Loucy (cell line): ENCODE results near the gene THAP7.

ENCODE experiments used
- H2AFZ ChIP-seq: fragments of 200-600 bp; sonication (generic); 2 replicates; pipeline ENCODE4 v1.6.0; 2016; ENCODE audit warnings: antibody characterized with exemption, mild to moderate bottlenecking, low read length, moderate library complexity
- H3F3A ChIP-seq: fragments of 200-600 bp; 2 replicates; pipeline ENCODE4 v1.6.0; 2016; ENCODE audit warnings: antibody characterized with exemption, low read depth, mild to moderate bottlenecking
- H3K27me3 ChIP-seq: fragments of 200-600 bp; sonication (generic); 2 replicates; pipeline ENCODE4 v1.6.1; 2014; ENCODE audit warnings: low read length, mild to moderate bottlenecking; ENCODE audit not compliant: insufficient read depth, poor library complexity, severe bottlenecking
- H3K36me3 ChIP-seq: fragments of 200-600 bp; sonication (generic); 2 replicates; pipeline ENCODE4 v1.6.1; 2016; ENCODE audit warnings: low read length; ENCODE audit not compliant: insufficient read depth
- H3K4me1 ChIP-seq: fragments of 200-600 bp; sonication (generic); 2 replicates; pipeline ENCODE4 v1.5.1; 2014; ENCODE audit warnings: low read length, mild to moderate bottlenecking; ENCODE audit not compliant: insufficient read depth, poor library complexity, severe bottlenecking
- H3K4me2 ChIP-seq: fragments of 200-600 bp; sonication (generic); 2 replicates; pipeline ENCODE4 v1.6.0; 2014; ENCODE audit warnings: antibody characterized with exemption, low read length, low read depth, mild to moderate bottlenecking; ENCODE audit not compliant: poor library complexity, severe bottlenecking
- H3K4me3 ChIP-seq: fragments of 200-600 bp; sonication (generic); 2 replicates; pipeline ENCODE4 v1.5.1; 2014; ENCODE audit warnings: low read length, mild to moderate bottlenecking, mixed read lengths; ENCODE audit not compliant: poor library complexity, severe bottlenecking
- H3K79me2 ChIP-seq: fragments of 200-600 bp; sonication (generic); 2 replicates; pipeline ENCODE4 v1.6.1; 2014; ENCODE audit warnings: low read length; ENCODE audit not compliant: insufficient read depth
- H3K9ac ChIP-seq: fragments of 200-600 bp; sonication (generic); 2 replicates; pipeline ENCODE4 v1.6.0; 2014; ENCODE audit warnings: mild to moderate bottlenecking, low read depth, low read length, moderate library complexity; ENCODE audit not compliant: poor library complexity, severe bottlenecking
- H3K9me2 ChIP-seq: fragments of 200-600 bp; sonication (generic); replicated peaks from 2 replicates; pipeline ENCODE4 v1.6.1; 2016; ENCODE audit warnings: low read depth, low read length, mixed read lengths
- H3K9me3 ChIP-seq: fragments of 200-600 bp; sonication (generic); 2 replicates; pipeline ENCODE4 v1.6.1; 2014; ENCODE audit warnings: mild to moderate bottlenecking, antibody characterized with exemption, low read length, low read depth; ENCODE audit not compliant: insufficient read depth
- H4K20me1 ChIP-seq: fragments of 200-600 bp; sonication (generic); 2 replicates; pipeline ENCODE4 v1.6.0; 2014; ENCODE audit warnings: antibody characterized with exemption, low read length, mild to moderate bottlenecking; ENCODE audit not compliant: insufficient read depth, poor library complexity, severe bottlenecking
- EZH2phosphoT487 ChIP-seq: fragments of 200-600 bp; IDR thresholded peaks from 2 replicates; pipeline ENCODE4 v1.6.1; 2018; ENCODE audit warnings: antibody characterized with exemption, mild to moderate bottlenecking, moderate library complexity, borderline replicate concordance
- TF ChIP-seq, protein P1 (sequence below): fragments of 200-600 bp; sonication (generic); conservative IDR thresholded peaks from 2 replicates; pipeline ENCODE4 v1.5.1; 2014; ENCODE audit warnings: mild to moderate bottlenecking, antibody characterized with exemption, low read length

The THAP7 gene

GRCh38 chr22:20966883-20967696, 34.8 kb downstream of the THAP7 start, which contains the start of gene AIFM3:
AIFM3 (plus strand) TSS chr22:20967255; CDS start chr22:20967945, 690 bp downstream.
- H3K36me3 ChIP-seq = no peaks in the 10 kb centered on the region
- H3K27me3 ChIP-seq = no peaks in the 10 kb centered on the region
- H3K4me3 ChIP-seq = no peak within 1 kb of the TSS

GRCh38 chr22:20965888-20966855, 35.7 kb downstream of the THAP7 start:
- Histone ChIP-seq H3K27me3 (no peaks in the 10 kb centered on the region), H3F3A (no peaks in the 10 kb centered on the region), H3K9me3 (no peaks in the 10 kb centered on the region), H3K9me2 (no peaks in the 10 kb centered on the region), H3K9ac (no peak overlapping the region), H4K20me1 (no peaks in the 10 kb centered on the region), H2AFZ (no peak overlapping the region), H3K4me2 (no peak overlapping the region), H3K4me1 (peaks cover 5% of the 10 kb centered on the region), H3K79me2 (no peaks in the 10 kb centered on the region), H3K4me3 (no peak overlapping the region), H3K36me3 (no peaks in the 10 kb centered on the region)
- no peak for TF ChIP-seq EZH2phosphoT487
- TF ChIP-seq, protein P1, sequence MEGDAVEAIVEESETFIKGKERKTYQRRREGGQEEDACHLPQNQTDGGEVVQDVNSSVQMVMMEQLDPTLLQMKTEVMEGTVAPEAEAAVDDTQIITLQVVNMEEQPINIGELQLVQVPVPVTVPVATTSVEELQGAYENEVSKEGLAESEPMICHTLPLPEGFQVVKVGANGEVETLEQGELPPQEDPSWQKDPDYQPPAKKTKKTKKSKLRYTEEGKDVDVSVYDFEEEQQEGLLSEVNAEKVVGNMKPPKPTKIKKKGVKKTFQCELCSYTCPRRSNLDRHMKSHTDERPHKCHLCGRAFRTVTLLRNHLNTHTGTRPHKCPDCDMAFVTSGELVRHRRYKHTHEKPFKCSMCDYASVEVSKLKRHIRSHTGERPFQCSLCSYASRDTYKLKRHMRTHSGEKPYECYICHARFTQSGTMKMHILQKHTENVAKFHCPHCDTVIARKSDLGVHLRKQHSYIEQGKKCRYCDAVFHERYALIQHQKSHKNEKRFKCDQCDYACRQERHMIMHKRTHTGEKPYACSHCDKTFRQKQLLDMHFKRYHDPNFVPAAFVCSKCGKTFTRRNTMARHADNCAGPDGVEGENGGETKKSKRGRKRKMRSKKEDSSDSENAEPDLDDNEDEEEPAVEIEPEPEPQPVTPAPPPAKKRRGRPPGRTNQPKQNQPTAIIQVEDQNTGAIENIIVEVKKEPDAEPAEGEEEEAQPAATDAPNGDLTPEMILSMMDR = no peak

More at GRCh38 chr22:20966883-20967696, 34.8 kb downstream of the THAP7 start, which contains the start of gene AIFM3:
- H4K20me1 ChIP-seq = no peaks in the 10 kb centered on the region
- H2AFZ ChIP-seq = no peak within 1 kb of the TSS
- TF ChIP-seq, protein P1 = no peak
- no peak for TF ChIP-seq EZH2phosphoT487
- H3F3A ChIP-seq = no peaks in the 10 kb centered on the region
- no peak within 1 kb of the TSS for H3K9ac ChIP-seq
- no peaks in the 10 kb centered on the region for H3K9me2 ChIP-seq
- no peaks in the 10 kb centered on the region for H3K9me3 ChIP-seq
- H3K79me2 ChIP-seq = no peaks in the 10 kb centered on the region
- peaks cover 5% of the 10 kb centered on the region for H3K4me1 ChIP-seq
- no peak within 1 kb of the TSS for H3K4me2 ChIP-seq

GRCh38 chr22:20965104-20965887, 36.6 kb downstream of the THAP7 start:
- Histone ChIP-seq H3K36me3 (no peaks in the 10 kb centered on the region), H3K9me3 (no peaks in the 10 kb centered on the region), H3K4me3 (no peak overlapping the region), H3K79me2 (no peaks in the 10 kb centered on the region), H3K9me2 (no peaks in the 10 kb centered on the region), H2AFZ (no peak overlapping the region), H3F3A (no peaks in the 10 kb centered on the region), H3K9ac (no peak overlapping the region), H3K27me3 (no peaks in the 10 kb centered on the region), H3K4me2 (no peak overlapping the region), H3K4me1 (peaks cover 5% of the 10 kb centered on the region), H4K20me1 (no peaks in the 10 kb centered on the region)
- TF ChIP-seq EZH2phosphoT487 = no peak
- TF ChIP-seq, protein P1 = no peak
